HCT116 (cell line): ENCODE results near the gene CPT1A.

Experiments
- EZH2 ChIP-seq: fragments of 200-600 bp; sonication (generic); IDR thresholded peaks from 2 replicates; pipeline ENCODE4 v1.6.1; 2017; ENCODE audit warnings: antibody characterized with exemption, mixed run types
- YY1 ChIP-seq: IDR thresholded peaks from 2 replicates; pipeline ENCODE4 v1.6.1; 2011; ENCODE audit warnings: low read length, low read depth, moderate library complexity, mild to moderate bottlenecking; ENCODE audit not compliant: insufficient replicate concordance; ENCODE audit errors: extremely low read depth
- TF ChIP-seq, protein P1 (sequence below), 3 experiments: fragments of 200-600 bp in 1 of 3; sonication (generic) in 1 of 3; IDR thresholded peaks in 2 of 3; conservative IDR thresholded peaks in 1 of 3; 2 replicates each; pipeline ENCODE4 v1.5.1; 2012 to 2017; ENCODE audit warnings: low read depth in 2 of 3, low read length in 2 of 3, antibody characterized with exemption in 1 of 3, borderline replicate concordance in 1 of 3, control low read depth in 1 of 3, mild to moderate bottlenecking in 1 of 3, mixed read lengths in 1 of 3, mixed run types in 1 of 3, moderate library complexity in 1 of 3; ENCODE audit not compliant: insufficient read depth in 1 of 3

DNA sequence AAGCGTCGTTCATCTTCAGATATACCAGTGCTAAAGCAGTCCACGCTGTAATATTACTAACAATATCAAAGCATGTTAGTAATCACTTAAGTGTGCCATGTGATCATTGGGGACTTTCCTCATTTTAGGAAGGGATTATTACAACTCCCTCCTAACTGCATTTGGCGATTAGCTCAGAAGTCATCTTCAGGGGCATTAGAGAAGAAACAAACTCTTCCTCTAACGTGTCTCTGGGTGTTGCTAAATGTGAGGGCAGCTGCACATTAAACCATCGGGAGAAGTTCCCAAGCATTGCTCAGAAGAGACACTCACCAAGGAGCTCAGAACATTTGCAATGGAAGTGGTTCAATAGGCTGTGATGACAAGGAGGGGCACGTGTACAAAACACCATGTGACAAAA, 107.6 kb downstream of the CPT1A start:
- TF ChIP-seq, protein P1, sequence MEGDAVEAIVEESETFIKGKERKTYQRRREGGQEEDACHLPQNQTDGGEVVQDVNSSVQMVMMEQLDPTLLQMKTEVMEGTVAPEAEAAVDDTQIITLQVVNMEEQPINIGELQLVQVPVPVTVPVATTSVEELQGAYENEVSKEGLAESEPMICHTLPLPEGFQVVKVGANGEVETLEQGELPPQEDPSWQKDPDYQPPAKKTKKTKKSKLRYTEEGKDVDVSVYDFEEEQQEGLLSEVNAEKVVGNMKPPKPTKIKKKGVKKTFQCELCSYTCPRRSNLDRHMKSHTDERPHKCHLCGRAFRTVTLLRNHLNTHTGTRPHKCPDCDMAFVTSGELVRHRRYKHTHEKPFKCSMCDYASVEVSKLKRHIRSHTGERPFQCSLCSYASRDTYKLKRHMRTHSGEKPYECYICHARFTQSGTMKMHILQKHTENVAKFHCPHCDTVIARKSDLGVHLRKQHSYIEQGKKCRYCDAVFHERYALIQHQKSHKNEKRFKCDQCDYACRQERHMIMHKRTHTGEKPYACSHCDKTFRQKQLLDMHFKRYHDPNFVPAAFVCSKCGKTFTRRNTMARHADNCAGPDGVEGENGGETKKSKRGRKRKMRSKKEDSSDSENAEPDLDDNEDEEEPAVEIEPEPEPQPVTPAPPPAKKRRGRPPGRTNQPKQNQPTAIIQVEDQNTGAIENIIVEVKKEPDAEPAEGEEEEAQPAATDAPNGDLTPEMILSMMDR (IDR thresholded peaks at IDR 0.05 in 2 of 3, conservative IDR thresholded peaks at IDR 0.05 in 1 of 3; ENCODE audit: borderline replicate concordance in 1 of 3, insufficient read depth in 1 of 3, low read depth in 2 of 3, low read length in 2 of 3) = no peak
- TF ChIP-seq EZH2 = no peak
- no peak for TF ChIP-seq YY1
